ENCODE data around the gene B4GALT6. TPM values are rescaled to one million over a fixed set of nuclear protein-coding genes. Genes with fewer than 3 reads are reported as not detected.

Gene B4GALT6
- total and polyA plus RNA-seq, 10 of the 15 experiments (the other 5 are each of a cell fraction or from before 2014, with no cell fraction given): 11.9 to 47.4 (median 18.0) TPM

GRCh38 chr18:31631526-31631925, 52.9 kb downstream of the B4GALT6 start (continued):
- TF ChIP-seq EP300 (IDR thresholded peaks at IDR 0.05; ENCODE audit: borderline replicate concordance in 1 of 2, control insufficient read depth in 1 of 2, low read depth in 2 of 2, low read length in 2 of 2) (no peak), ATF2 (IDR thresholded peaks at IDR 0.05; ENCODE audit: low read length) (no peak), HDAC6 (IDR thresholded peaks at IDR 0.05; ENCODE audit: unreplicated experiment) (no peak), TAF1 (IDR thresholded peaks at IDR 0.05; ENCODE audit: borderline replicate concordance, low read depth, low read length) (no peak), RELA (IDR thresholded peaks at IDR 0.05; ENCODE audit: borderline replicate concordance, partially characterized antibody) (no peak), HCFC1 (IDR thresholded peaks at IDR 0.05; ENCODE audit: low read length) (no peak), TARDBP (IDR thresholded peaks at IDR 0.05; ENCODE audit: borderline replicate concordance) (no peak)

GRCh38 chr18:31630549-31630948, 53.8 kb downstream of the B4GALT6 start:
- SMC1A ChIA-PET (ENCODE audit: uncharacterized antibody, unreplicated experiment): interaction anchor here (0.9 to 2.0 kb wide), 3 partner anchors 10 to 47 kb away, joined by 3 to 6 read pairs (median 4); no protein-coding TSS in a partner anchor
- intact Hi-C loops (cut with micrococcal nuclease; ENCODE audit: unreplicated experiment): loop anchor here (5.0 kb wide), 1 partner anchor 92 kb away; no protein-coding TSS in a partner anchor
- CTCF ChIA-PET: no interaction called here

More at GRCh38 chr18:31630549-31630948, 53.8 kb downstream of the B4GALT6 start:
- H3K4me3 ChIP-seq: no peak overlapping the region
- BruUV-seq (replicated peaks): no TSS peak
- peaks cover 4% of the 10 kb centered on the region; the same call in 1 of the 2 replicates for H3K79me2 ChIP-seq (ENCODE audit: control insufficient read depth, insufficient read depth, low read length)
- ATAC-seq (no peak), DNase-seq (ENCODE audit: low read depth, low spot score) (no peak), FAIRE-seq (no peak)
- H3K9ac ChIP-seq (ENCODE audit: control insufficient read depth, insufficient read depth, low read length): no peak overlapping the region
- H3K27me3 ChIP-seq (replicated peaks in 1 of 2; ENCODE audit: control insufficient read depth in 2 of 2, insufficient read depth in 2 of 2, low read length in 1 of 2): no peaks in the 10 kb centered on the region
- peak overlapping the region; percentile 42 for H3K27ac ChIP-seq (ENCODE audit: control insufficient read depth, insufficient read depth)
- RAD21 ChIA-PET (ENCODE audit: unreplicated experiment): no interaction called here
- TF ChIP-seq TCF12 (IDR thresholded peaks at IDR 0.05; ENCODE audit: low read depth, low read length): no peak
- TF ChIP-seq EED (IDR thresholded peaks at IDR 0.05; ENCODE audit: low read depth): 0 out of 2 replicates have a peak, but pooled peaks have one; percentile 50
- peak; percentile 85 for TF ChIP-seq RUNX3 (IDR thresholded peaks at IDR 0.05; ENCODE audit: low read length)
- peak; percentile 56 for TF ChIP-seq MEF2B (IDR thresholded peaks at IDR 0.05; ENCODE audit: partially characterized antibody, poor library complexity, severe bottlenecking)
- peaks cover 3 to 8% of the 10 kb centered on the region in 2 experiments; a peak in 3 of 4 replicates for H3K36me3 ChIP-seq (ENCODE audit: control insufficient read depth in 2 of 2, insufficient read depth in 2 of 2, low read length in 1 of 2)
- in situ Hi-C loops (cut with MboI): no loop called here
- H4K20me1 ChIP-seq (ENCODE audit: control insufficient read depth, insufficient read depth): no peaks in the 10 kb centered on the region
- 88% methylated on average over 4 of the region's 4 CpGs for WGBS (ENCODE audit: insufficient coverage, insufficient replicate concordance, low lambda C conversion rate, missing lambda C conversion rate)
- no peaks in the 10 kb centered on the region; the same call in 2 of the 3 replicates for H3K9me3 ChIP-seq (replicated peaks; ENCODE audit: control insufficient read depth, insufficient read depth, low read length)
- H2AFZ ChIP-seq (ENCODE audit: control insufficient read depth, low read depth, low read length): no peak overlapping the region
- POLR2A ChIA-PET: no interaction called here
- H3K4me2 ChIP-seq (ENCODE audit: control insufficient read depth, insufficient read depth): no peak overlapping the region
- H3K4me1 ChIP-seq (ENCODE audit: control insufficient read depth, insufficient read depth, low read length): peaks cover 35% of the 10 kb centered on the region
